ENCODE results near the gene EML4.

GRCh38 chr2:42205337-42205736 lies 36.2 kb downstream of the EML4 start:
- TF ChIP-seq, protein P1, sequence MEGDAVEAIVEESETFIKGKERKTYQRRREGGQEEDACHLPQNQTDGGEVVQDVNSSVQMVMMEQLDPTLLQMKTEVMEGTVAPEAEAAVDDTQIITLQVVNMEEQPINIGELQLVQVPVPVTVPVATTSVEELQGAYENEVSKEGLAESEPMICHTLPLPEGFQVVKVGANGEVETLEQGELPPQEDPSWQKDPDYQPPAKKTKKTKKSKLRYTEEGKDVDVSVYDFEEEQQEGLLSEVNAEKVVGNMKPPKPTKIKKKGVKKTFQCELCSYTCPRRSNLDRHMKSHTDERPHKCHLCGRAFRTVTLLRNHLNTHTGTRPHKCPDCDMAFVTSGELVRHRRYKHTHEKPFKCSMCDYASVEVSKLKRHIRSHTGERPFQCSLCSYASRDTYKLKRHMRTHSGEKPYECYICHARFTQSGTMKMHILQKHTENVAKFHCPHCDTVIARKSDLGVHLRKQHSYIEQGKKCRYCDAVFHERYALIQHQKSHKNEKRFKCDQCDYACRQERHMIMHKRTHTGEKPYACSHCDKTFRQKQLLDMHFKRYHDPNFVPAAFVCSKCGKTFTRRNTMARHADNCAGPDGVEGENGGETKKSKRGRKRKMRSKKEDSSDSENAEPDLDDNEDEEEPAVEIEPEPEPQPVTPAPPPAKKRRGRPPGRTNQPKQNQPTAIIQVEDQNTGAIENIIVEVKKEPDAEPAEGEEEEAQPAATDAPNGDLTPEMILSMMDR (conservative IDR thresholded peaks at IDR 0.05; ENCODE audit: low read depth, low read length), result no peak
- TF ChIP-seq EZH2 (IDR thresholded peaks at IDR 0.05; ENCODE audit: low read length, unreplicated experiment), result no peak
- no peak for TF ChIP-seq EZH2phosphoT487 (IDR thresholded peaks at IDR 0.05; ENCODE audit: borderline replicate concordance, low read length)
